ENCODE measurements around the gene CCBE1.
"Not testable (repeated sequence)": the region's sequence is repeated elsewhere in the genome, so short reads cannot be mapped to it uniquely, and the experiment has no call there.

Gene CCBE1

GRCh38 chr18:59650266-59650820, 46.9 kb downstream of the CCBE1 start:
- no peak for FAIRE-seq

GRCh38 chr18:59649591-59649990, 47.6 kb downstream of the CCBE1 start:
- FAIRE-seq = no peak

DNA sequence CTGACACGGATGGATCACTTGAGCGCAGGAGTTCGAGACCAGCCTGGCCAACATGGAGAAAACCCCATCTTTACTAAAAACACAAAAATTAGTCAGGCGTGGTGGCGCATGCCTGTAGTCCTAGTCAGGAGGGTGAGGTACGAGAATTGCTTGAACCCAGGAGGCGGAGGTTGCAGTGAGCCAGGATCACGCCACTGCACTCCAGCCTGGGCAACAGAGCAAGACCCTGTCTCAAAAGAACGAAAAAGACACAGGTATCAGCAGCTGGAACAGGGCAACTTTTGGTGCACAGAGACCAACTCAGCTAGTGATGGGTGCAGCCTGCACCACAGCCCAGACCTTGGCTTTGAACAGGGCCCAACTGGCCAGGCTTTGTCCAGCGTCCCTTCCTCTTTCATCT, 48.8 kb downstream of the CCBE1 start:
- not testable (repeated sequence) for FAIRE-seq

DNA sequence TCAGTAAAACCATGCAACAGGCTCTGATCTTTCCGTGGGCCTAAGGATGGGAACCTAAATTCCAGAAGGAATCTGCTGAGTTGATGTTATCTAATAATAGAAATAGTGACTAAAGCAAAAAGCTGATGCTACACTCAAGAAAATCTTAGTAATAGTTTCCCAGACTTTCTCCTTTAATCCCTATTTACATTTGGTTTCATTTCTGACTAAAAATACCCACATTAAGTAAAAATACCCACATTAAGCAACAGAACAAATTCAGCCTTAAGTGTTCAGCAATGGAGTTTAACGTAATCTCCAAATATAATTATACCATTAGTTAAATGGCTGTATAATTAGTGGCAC, 50.3 kb downstream of the CCBE1 start:
- FAIRE-seq = no peak

- FAIRE-seq = no peak
These were observed 50.8 kb downstream of the CCBE1 start for GRCh38 chr18:59646228-59646962.

- FAIRE-seq = no peak
These were observed 53.5 kb downstream of the CCBE1 start for GRCh38 chr18:59643740-59644139.

DNA sequence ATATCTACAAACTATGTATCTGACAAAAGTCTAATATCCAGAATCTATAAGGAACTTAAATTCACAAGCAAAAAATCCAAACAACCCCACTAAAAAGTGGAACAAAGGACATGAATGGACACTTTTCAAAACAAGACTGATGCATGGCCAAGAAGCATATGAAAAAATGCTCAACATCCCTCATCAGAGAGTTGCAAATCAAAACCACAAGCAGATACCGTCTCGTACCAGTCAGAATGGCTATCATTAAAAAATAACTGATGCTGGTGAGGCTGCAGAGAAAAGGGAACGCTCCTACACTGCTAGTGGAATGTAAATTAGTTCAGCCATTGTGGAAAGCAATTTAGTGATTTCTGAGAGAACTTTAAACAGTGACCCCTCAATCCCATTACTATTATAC, 56.5 kb downstream of the CCBE1 start:
- FAIRE-seq = no peak

- no peak for FAIRE-seq
These were observed 57.4 kb downstream of the CCBE1 start for GRCh38 chr18:59639821-59640220.

GRCh38 chr18:59639136-59639535, 58.1 kb downstream of the CCBE1 start:
- no peak for FAIRE-seq

GRCh38 chr18:59633961-59634485, 63.2 kb downstream of the CCBE1 start:
- no peak for FAIRE-seq

DNA sequence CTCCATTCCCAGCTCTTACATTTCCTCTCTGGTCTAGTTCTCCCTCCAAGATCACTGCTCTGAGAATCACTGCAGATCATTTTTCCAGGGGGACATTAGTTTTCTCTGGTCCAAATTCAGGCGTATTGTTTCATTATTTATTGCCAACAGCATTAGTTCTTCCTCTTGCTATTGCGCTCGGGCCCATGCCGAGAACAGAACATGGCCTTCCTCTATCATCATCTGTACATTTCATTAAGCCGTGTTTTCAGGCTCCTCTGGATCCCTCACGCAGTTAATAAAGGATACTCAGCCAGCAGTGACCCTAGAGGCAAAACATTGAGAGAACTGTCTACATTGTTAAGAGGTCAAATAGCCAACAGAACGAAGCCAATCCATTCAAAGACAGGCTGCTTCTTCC, 63.9 kb downstream of the CCBE1 start:
- no peak for FAIRE-seq

DNA sequence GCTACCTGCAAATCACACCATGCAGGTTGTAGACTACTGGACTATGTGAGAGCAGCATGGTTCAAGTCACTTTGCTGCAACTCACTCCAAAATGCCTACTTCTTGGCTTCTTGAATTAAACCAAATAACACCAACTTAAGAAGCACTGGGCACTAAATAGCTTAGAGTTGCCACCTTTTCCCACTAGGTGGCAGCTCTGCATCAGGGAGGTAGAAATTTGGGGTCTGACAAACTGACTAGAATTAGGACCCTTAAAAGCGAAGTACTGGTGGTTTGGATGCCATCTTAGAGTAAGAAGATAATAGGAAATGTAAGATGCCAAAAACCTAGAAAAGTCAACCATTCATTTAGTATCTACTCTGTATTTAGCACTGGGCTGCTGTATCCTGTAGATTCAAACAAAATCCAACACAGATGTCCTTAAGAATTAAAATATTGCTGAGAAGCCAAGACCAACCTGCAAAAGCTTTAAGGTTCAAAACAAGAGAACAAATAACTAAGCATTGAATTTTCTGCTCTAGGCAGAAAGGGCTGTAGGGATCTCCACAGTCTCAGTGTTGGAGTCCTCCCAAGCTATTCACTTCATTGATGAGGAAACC, 65.5 kb downstream of the CCBE1 start:
- FAIRE-seq = no peak

GRCh38 chr18:59629894-59630293, 67.3 kb downstream of the CCBE1 start:
- no peak for FAIRE-seq

DNA sequence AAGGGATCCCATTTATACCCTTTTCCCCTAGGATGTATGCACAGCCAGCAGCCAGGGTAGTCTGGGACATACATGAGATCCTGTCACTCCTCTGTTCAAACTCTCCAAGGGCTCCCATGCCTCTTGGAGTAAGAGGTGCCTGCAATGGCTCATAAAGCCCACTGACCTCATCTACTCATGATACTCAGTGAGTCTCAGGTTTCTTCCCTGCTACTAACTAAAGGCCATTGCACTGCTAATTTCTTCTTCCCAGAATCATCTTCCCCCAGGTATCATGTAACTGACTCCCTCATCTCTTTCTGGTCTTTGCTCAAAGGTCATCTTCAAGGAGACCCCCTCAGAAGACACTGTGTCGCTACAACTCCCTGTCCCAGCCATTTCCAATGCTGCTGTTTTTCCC, 68.2 kb downstream of the CCBE1 start:
- no peak for FAIRE-seq

- no peak for FAIRE-seq
These were observed 69.8 kb downstream of the CCBE1 start for GRCh38 chr18:59627414-59627813.

- FAIRE-seq = no peak
These were observed 72.9 kb downstream of the CCBE1 start for GRCh38 chr18:59624369-59624765.

- FAIRE-seq = no peak
These were observed 73.5 kb downstream of the CCBE1 start for GRCh38 chr18:59623456-59624368.

GRCh38 chr18:59621027-59621426, 76.2 kb downstream of the CCBE1 start:
- no peak for FAIRE-seq

GRCh38 chr18:59620381-59620780, 76.8 kb downstream of the CCBE1 start:
- FAIRE-seq = no peak

DNA sequence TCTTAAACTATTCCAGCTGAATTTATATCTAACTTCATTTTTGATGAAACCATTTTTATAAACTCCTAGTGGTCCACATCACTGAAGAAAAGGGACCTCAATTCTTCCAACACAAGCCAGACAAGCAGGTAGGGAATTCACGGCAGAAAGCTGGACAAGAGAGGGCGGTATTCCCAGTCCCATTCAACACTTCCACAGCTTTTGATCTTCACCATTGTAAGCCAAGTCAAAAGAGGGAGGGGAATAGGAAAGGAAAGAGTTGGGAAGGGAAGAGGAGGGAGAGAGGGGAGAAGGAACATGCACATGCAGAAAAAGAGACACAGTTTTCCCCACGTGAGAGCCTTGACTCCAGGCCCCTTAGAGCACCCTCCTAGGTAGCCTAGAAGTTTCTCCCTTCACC, 77.4 kb downstream of the CCBE1 start:
- no peak for FAIRE-seq

DNA sequence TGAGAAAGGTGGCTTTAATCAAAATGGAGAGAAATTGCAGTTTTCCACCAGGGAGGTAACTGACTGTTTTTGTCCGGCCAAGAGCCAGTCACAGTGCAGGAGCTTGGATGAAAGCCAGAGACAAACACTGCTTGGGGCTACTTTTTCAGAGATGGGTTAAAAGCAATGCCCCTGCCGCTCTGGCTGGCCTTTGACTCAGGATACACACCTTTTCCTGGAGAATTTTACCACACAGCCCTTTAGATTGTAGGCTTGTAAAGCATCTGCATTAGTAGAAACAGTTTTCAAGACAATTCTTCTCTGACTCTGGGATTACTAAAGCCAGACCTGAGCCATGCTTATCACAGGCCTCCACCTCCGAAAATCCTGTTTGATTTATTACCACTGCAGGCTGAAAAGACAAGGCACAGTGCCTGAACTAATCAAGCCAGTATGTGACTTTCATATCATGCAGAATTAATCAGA, 79.7 kb downstream of the CCBE1 start:
- no peak for FAIRE-seq

DNA sequence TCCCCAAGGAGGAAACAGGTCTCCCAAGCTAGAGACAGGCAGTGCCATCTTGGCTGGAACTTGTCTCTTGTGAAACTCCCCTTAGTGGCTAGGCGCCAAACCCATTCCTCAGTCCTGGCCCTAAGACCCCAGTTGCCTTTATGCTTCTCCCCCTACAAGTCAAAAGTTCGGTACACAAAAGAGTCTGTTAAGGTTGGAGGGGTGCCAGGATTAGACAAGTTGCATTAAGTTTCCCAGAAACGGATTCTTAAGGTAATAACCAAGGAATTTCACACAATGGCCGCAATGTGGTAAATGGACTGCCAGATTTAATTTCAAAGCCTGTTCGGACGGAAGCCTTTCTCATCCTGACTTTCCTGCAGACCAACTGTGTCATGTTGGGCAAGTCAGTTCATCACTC, 80.7 kb downstream of the CCBE1 start:
- FAIRE-seq = no peak

GRCh38 chr18:59613903-59614302, 83.3 kb downstream of the CCBE1 start:
- FAIRE-seq = no peak

Data from A204.1 (cell line).